Stimulated activated CD4-positive, alpha-beta T cell treated with anti-CD3 and anti-CD28 coated beads, Interleukin-15, amount 100 ng/mL, for 24 hours (primary cell): ENCODE data around the gene ATP6V0A4.
"Not testable (repeated sequence)": the region's sequence is repeated elsewhere in the genome, so short reads cannot be mapped to it uniquely, and the experiment has no call there.

Experiments
- DNase-seq: peaks from one replicate; pipeline ENCODE4 v3.0.0-alpha.2; 2020

ATP6V0A4 gene

GRCh38 chr7:138801256-138801655 is 3.3 kb upstream of the ATP6V0A4 start:
- DNase-seq, result no peak

GRCh38 chr7:138799336-138800000 is 1.5 kb upstream of the ATP6V0A4 start:
- DNase-seq, result no peak

GRCh38 chr7:138798836-138799235 is 840 bp upstream of the ATP6V0A4 start:
- DNase-seq, result no peak

GRCh38 chr7:138797046-138797445 is 950 bp downstream of the ATP6V0A4 start:
- not testable (repeated sequence) for DNase-seq

GRCh38 chr7:138796038-138796615 is 1.9 kb downstream of the ATP6V0A4 start:
- DNase-seq, result no peak

GRCh38 chr7:138785587-138786437 is 12.2 kb downstream of the ATP6V0A4 start:
- DNase-seq, result no peak

- DNase-seq, result no peak
Measured at GRCh38 chr7:138784692-138785091, 13.3 kb downstream of the ATP6V0A4 start.

GRCh38 chr7:138781004-138781403 is 17.0 kb downstream of the ATP6V0A4 start:
- no peak for DNase-seq

- no peak for DNase-seq
Measured at GRCh38 chr7:138776166-138776833, 21.7 kb downstream of the ATP6V0A4 start.

- DNase-seq, result no peak
Measured at GRCh38 chr7:138773817-138774216, 24.2 kb downstream of the ATP6V0A4 start.

- no peak for DNase-seq
Measured at GRCh38 chr7:138773176-138773575, 24.8 kb downstream of the ATP6V0A4 start.

GRCh38 chr7:138770904-138771303 is 27.1 kb downstream of the ATP6V0A4 start:
- DNase-seq, result no peak

GRCh38 chr7:138768241-138768640 is 29.8 kb downstream of the ATP6V0A4 start:
- no peak for DNase-seq

- DNase-seq, result no peak
Measured at GRCh38 chr7:138756591-138757242, 41.3 kb downstream of the ATP6V0A4 start.

- no peak for DNase-seq
Measured at GRCh38 chr7:138755842-138756590, 42.0 kb downstream of the ATP6V0A4 start.

- no peak for DNase-seq
Measured at GRCh38 chr7:138755331-138755747, 42.7 kb downstream of the ATP6V0A4 start.

- DNase-seq, result no peak
Measured at GRCh38 chr7:138753610-138754009, 44.4 kb downstream of the ATP6V0A4 start.

- no peak for DNase-seq
Measured at GRCh38 chr7:138753150-138753518, 44.9 kb downstream of the ATP6V0A4 start.

- peak; percentile 89 for DNase-seq
Measured at GRCh38 chr7:138752518-138753149, 45.4 kb downstream of the ATP6V0A4 start.

- DNase-seq, result no peak
Measured at GRCh38 chr7:138750901-138751464, 47.0 kb downstream of the ATP6V0A4 start.

- DNase-seq, result no peak
Measured at GRCh38 chr7:138750473-138750872, 47.5 kb downstream of the ATP6V0A4 start.
